ENCODE measurements around the gene MTMR1.

Gene MTMR1

DNA sequence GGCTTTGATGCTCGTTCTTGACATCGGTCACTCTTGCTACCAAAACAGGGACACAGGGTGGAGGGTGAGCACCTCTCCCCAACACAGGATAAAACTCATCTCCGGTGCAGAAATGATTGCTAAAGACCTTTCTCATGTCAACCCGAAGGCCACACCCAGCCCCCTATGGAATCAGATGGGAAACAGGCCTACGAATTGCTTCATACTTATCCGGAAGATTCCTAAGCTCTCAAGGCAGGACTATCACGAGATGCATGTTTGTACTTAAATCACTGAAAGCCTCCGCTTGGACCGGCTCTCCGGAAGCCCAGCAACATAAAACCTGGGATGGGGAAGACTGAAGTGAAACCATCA, 74.9 kb downstream of the MTMR1 start:
- no peaks in the 10 kb centered on the region for H3K9me3 ChIP-seq (ENCODE audit: control insufficient read depth, insufficient read depth, low read length)

DNA sequence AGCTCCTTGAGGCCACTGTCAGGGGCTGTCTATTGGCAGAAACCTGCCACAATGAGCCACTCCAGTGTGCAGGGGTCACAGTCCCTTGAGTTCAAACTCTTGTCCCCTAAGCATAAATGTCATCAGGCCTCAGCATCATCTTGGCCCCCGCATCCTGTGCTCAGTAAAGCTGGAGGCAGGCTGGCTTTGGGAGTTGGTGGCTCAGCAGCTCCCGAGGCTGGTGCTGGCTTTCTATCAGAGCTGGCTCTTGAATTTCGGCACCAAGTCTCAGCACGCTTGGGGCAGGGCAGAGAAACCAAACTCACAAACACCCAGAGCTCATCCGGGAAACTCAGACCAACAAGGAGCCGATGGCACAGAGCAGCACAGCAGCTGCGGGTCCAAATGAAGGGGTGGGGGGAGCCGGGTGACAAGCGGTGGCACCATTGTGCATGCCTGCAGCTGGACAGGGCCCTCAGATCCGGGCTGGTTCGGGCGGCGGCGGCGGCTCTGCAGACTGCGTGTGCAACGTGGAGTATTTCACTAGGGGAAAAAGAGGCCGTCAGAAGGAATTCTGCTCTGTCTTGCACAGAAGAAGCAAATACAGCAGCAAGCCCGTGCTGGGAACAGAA, 75.5 kb downstream of the MTMR1 start:
- Histone ChIP-seq H3K9me3 (ENCODE audit: control insufficient read depth, insufficient read depth, low read length) (no peaks in the 10 kb centered on the region), H3F3A (ENCODE audit: control insufficient read depth, insufficient read depth) (no peaks in the 10 kb centered on the region), H3K9me2 (replicated peaks; ENCODE audit: control insufficient read depth, low read length) (no peaks in the 10 kb centered on the region), H4K20me1 (ENCODE audit: control insufficient read depth, insufficient read depth, low read depth, low read length) (no peaks in the 10 kb centered on the region), H3K4me3 (ENCODE audit: low read length) (no peak overlapping the region), H3K27me3 (ENCODE audit: control insufficient read depth, low read length) (no peaks in the 10 kb centered on the region), H3K79me2 (ENCODE audit: control insufficient read depth, low read length) (no peaks in the 10 kb centered on the region), H3K27ac (ENCODE audit: low read depth, low read length) (no peak overlapping the region), H3K36me3 (ENCODE audit: control insufficient read depth, low read length) (no peaks in the 10 kb centered on the region), H3K4me2 (ENCODE audit: low read length) (no peak overlapping the region), H3K4me1 (ENCODE audit: control insufficient read depth, low read length) (no peaks in the 10 kb centered on the region)
- no peak for TF ChIP-seq EZH2phosphoT487 (IDR thresholded peaks at IDR 0.05; ENCODE audit: borderline replicate concordance, low read length)
- TF ChIP-seq, protein P1, sequence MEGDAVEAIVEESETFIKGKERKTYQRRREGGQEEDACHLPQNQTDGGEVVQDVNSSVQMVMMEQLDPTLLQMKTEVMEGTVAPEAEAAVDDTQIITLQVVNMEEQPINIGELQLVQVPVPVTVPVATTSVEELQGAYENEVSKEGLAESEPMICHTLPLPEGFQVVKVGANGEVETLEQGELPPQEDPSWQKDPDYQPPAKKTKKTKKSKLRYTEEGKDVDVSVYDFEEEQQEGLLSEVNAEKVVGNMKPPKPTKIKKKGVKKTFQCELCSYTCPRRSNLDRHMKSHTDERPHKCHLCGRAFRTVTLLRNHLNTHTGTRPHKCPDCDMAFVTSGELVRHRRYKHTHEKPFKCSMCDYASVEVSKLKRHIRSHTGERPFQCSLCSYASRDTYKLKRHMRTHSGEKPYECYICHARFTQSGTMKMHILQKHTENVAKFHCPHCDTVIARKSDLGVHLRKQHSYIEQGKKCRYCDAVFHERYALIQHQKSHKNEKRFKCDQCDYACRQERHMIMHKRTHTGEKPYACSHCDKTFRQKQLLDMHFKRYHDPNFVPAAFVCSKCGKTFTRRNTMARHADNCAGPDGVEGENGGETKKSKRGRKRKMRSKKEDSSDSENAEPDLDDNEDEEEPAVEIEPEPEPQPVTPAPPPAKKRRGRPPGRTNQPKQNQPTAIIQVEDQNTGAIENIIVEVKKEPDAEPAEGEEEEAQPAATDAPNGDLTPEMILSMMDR (IDR thresholded peaks at IDR 0.05; ENCODE audit: low read depth, low read length, poor library complexity, severe bottlenecking): no peak

More for the DNA sequence above, 74.9 kb downstream of the MTMR1 start:
- H4K20me1 ChIP-seq (ENCODE audit: control insufficient read depth, insufficient read depth, low read depth, low read length): no peaks in the 10 kb centered on the region
- H3K27me3 ChIP-seq (ENCODE audit: control insufficient read depth, low read length): no peaks in the 10 kb centered on the region
- no peaks in the 10 kb centered on the region for H3K36me3 ChIP-seq (ENCODE audit: control insufficient read depth, low read length)
- no peak overlapping the region for H3K27ac ChIP-seq (ENCODE audit: low read depth, low read length)
- H3K4me2 ChIP-seq (ENCODE audit: low read length): no peak overlapping the region
- H3K4me1 ChIP-seq (ENCODE audit: control insufficient read depth, low read length): no peaks in the 10 kb centered on the region
- no peak overlapping the region for H3K4me3 ChIP-seq (ENCODE audit: low read length)
- H3F3A ChIP-seq (ENCODE audit: control insufficient read depth, insufficient read depth): no peaks in the 10 kb centered on the region
- no peaks in the 10 kb centered on the region for H3K9me2 ChIP-seq (replicated peaks; ENCODE audit: control insufficient read depth, low read length)
- TF ChIP-seq, protein P1 (IDR thresholded peaks at IDR 0.05; ENCODE audit: low read depth, low read length, poor library complexity, severe bottlenecking): no peak
- no peak for TF ChIP-seq EZH2phosphoT487 (IDR thresholded peaks at IDR 0.05; ENCODE audit: borderline replicate concordance, low read length)
- H3K79me2 ChIP-seq (ENCODE audit: control insufficient read depth, low read length): no peaks in the 10 kb centered on the region

DNA sequence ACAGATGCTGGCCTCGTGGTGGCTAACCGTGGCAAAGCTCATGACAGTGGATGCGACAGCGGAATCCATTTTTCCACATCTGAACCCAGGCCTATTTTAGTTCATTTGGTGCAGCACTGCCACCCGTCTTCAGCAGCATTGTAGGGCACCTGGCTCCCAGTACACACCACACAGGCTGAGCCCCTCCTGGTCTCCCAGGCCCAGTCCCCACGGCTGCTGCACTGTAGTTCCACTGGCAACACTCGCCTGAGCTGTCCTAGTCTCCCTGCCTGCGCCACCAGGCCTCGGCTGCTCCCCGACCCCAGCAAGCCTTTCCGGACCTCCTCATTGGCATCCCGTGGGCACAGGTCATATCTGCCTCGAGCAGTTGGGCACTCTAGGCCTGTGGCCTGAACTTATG, 76.2 kb downstream of the MTMR1 start:
- H3K9me2 ChIP-seq (replicated peaks; ENCODE audit: control insufficient read depth, low read length): no peaks in the 10 kb centered on the region
- H3K4me2 ChIP-seq (ENCODE audit: low read length): no peak overlapping the region
- TF ChIP-seq, protein P1 (IDR thresholded peaks at IDR 0.05; ENCODE audit: low read depth, low read length, poor library complexity, severe bottlenecking): no peak
- no peak for TF ChIP-seq EZH2phosphoT487 (IDR thresholded peaks at IDR 0.05; ENCODE audit: borderline replicate concordance, low read length)
- H3K4me1 ChIP-seq (ENCODE audit: control insufficient read depth, low read length): no peaks in the 10 kb centered on the region
- no peaks in the 10 kb centered on the region for H3K9me3 ChIP-seq (ENCODE audit: control insufficient read depth, insufficient read depth, low read length)
- no peaks in the 10 kb centered on the region for H4K20me1 ChIP-seq (ENCODE audit: control insufficient read depth, insufficient read depth, low read depth, low read length)
- no peaks in the 10 kb centered on the region for H3F3A ChIP-seq (ENCODE audit: control insufficient read depth, insufficient read depth)
- H3K27me3 ChIP-seq (ENCODE audit: control insufficient read depth, low read length): no peaks in the 10 kb centered on the region
- no peaks in the 10 kb centered on the region for H3K79me2 ChIP-seq (ENCODE audit: control insufficient read depth, low read length)
- no peak overlapping the region for H3K27ac ChIP-seq (ENCODE audit: low read depth, low read length)
- H3K4me3 ChIP-seq (ENCODE audit: low read length): no peak overlapping the region
- H3K36me3 ChIP-seq (ENCODE audit: control insufficient read depth, low read length): no peaks in the 10 kb centered on the region
